Measurements from ENCODE around the gene NEUROD4. TPM values are rescaled to one million over a fixed set of nuclear protein-coding genes. Genes with fewer than 3 reads are reported as not detected.

NEUROD4 gene
- total RNA-seq, 2 experiments from 2014 or later = not detected

GRCh38 chr12:55068416-55069010 is 48.7 kb downstream of the NEUROD4 start:
- no peaks in the 10 kb centered on the region for H3K36me3 Mint-ChIP-seq (ENCODE audit: low read depth)
- ChIA-PET POLR2A (interaction anchor here (0.9 to 1.1 kb wide), 4 partner anchors 72 to 109 kb away, joined by 3 to 7 read pairs (median 4); partner anchors contain the start of gene TESPA1), CTCF (interaction anchor here (0.5 to 6.2 kb wide), 13 partner anchors 9 to 367 kb away, joined by 3 to 182 read pairs (median 4); partner anchors contain the start of genes MUCL1 and TESPA1)
- H3K4me1 Mint-ChIP-seq (ENCODE audit: low read depth) = peaks cover 9% of the 10 kb centered on the region
- Histone ChIP-seq H3K27ac (ENCODE audit: low read depth in 1 of 2, low read length in 2 of 2) (no peak overlapping the region), H3K9me3 (ENCODE audit: control insufficient read depth in 1 of 2, insufficient read depth in 1 of 2, low read length in 2 of 2) (no peaks in the 10 kb centered on the region), H3K36me3 (ENCODE audit: insufficient read depth, low read length) (no peaks in the 10 kb centered on the region), H3K27me3 (ENCODE audit: control insufficient read depth in 1 of 2, insufficient read depth in 2 of 2, low read length in 2 of 2) (no peaks in the 10 kb centered on the region), H3K4me1 (ENCODE audit: insufficient read depth, low read length) (no peaks in the 10 kb centered on the region), H3K4me3 (ENCODE audit: low read length) (no peak overlapping the region)
- peak in 6 of 14 experiments; percentile 6 to 69 (median 41) for DNase-seq
- no peaks in the 10 kb centered on the region for H3K27me3 Mint-ChIP-seq
- H3K9me3 Mint-ChIP-seq = no peaks in the 10 kb centered on the region
- peak; percentile 48 for ATAC-seq (ENCODE audit: poor library complexity)
- TF ChIP-seq CTCF (IDR thresholded peaks at IDR 0.05) = peak; percentile 72
- H3K4me3 Mint-ChIP-seq = no peak overlapping the region
- H3K27ac Mint-ChIP-seq = no peak overlapping the region
- intact Hi-C loops (cut with DNase I, micrococcal nuclease) = no loop called here

DNA sequence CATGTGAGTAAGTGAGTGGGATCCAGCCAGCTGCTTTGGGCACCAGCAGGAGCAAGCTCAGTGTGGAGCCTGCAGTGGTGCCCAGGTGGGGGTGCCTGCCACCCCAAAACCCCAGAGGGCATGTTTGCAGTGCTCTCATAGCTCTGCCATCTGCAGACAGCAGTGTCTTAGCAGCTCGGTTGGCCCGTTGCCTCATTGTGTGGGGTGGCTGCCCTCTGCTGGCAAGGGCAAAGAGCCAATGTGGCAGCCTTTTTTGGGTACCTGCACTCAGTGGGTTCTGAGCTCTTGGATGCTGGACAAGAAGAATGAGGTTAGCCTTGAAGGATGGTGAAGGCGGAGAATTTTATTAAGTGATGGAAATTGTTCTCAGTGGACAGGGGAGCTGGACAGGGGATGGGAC is 52.3 kb downstream of the NEUROD4 start:
- intact Hi-C loops (cut with DNase I, micrococcal nuclease) = loop anchor here (1.0 to 10.0 kb wide), 5 partner anchors 79 to 467 kb away; partner anchors contain the start of gene MUCL1 (in 2 of the 2)
- H3K27me3 ChIP-seq (ENCODE audit: control insufficient read depth in 1 of 2, insufficient read depth in 2 of 2, low read length in 2 of 2) = peaks cover 0 to 7% of the 10 kb centered on the region in 2 experiments
- H3K27me3 Mint-ChIP-seq = peaks cover 30% of the 10 kb centered on the region
- no peaks in the 10 kb centered on the region for H3K36me3 ChIP-seq (ENCODE audit: insufficient read depth, low read length)
- no peak overlapping the region for H3K27ac ChIP-seq (ENCODE audit: low read depth in 1 of 2, low read length in 2 of 2)
- H3K4me3 Mint-ChIP-seq = no peak overlapping the region
- H3K4me1 ChIP-seq (ENCODE audit: insufficient read depth, low read length) = no peaks in the 10 kb centered on the region
- H3K9me3 ChIP-seq (ENCODE audit: control insufficient read depth in 1 of 2, insufficient read depth in 1 of 2, low read length in 2 of 2) = no peaks in the 10 kb centered on the region
- peaks cover 9% of the 10 kb centered on the region for H3K4me1 Mint-ChIP-seq (ENCODE audit: low read depth)
- DNase-seq (peak; percentile 72 to 88 (median 78)), ATAC-seq (ENCODE audit: poor library complexity) (peak; percentile 93)
- H3K4me3 ChIP-seq (ENCODE audit: low read length) = no peak overlapping the region
- ChIA-PET POLR2A (interaction anchor here (0.5 to 3.8 kb wide), 12 partner anchors 73 to 370 kb away, joined by 3 to 54 read pairs (median 4); partner anchors contain the start of gene TESPA1), CTCF (interaction anchor here (0.5 to 6.2 kb wide), 31 partner anchors 8 to 1188 kb away, joined by 3 to 182 read pairs (median 5); partner anchors contain the start of genes MUCL1 and TESPA1)
- no peak overlapping the region for H3K27ac Mint-ChIP-seq
- H3K9me3 Mint-ChIP-seq = no peaks in the 10 kb centered on the region
- no peaks in the 10 kb centered on the region for H3K36me3 Mint-ChIP-seq (ENCODE audit: low read depth)
- TF ChIP-seq CTCF (IDR thresholded peaks at IDR 0.05) = peak; percentile 75

DNA sequence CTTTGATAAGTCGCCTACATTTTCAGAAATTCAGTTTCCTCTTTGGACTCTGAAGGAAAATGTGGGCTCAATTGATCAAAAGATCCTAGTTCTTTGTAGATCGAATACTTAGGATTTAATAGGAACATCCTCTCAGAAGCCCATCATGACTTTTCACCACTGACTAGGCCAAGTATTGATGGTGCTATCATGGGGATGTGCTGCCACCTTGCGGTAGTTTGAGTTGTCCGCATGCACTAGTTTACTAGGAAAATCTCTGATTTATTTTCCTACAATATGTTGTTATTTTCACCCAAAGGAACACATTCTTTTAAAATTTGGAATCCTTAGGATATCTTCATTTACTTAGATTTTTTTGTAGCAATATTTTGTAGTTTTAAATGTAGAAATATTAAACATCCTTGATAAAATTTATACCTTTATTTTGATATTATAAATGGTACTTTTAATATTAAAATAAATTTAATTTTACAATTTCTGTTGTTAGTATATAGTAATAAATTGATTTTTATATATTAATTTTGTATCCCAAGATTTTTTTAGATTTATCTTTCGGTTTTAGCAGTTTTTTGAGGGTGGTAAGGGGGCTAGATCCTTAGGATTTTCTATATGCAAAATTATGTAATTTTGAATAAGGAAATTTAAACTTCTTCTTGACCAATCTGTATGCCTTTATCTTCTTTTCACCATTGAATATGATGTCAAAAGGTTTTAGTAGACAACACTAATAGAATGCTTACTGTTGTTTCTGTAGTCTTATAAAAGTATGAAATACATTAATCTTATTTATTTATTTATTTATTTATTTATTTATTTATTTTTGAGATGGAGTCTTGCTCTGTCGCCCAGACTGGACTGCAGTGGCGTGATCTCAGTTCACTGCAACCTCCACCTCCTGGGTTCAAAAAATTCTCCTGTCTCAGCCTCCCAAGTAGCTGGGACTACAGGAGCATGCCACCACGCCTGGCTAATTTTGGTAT is 53.6 kb downstream of the NEUROD4 start:
- Mint-ChIP-seq H3K27me3 (peaks cover 40% of the 10 kb centered on the region), H3K36me3 (ENCODE audit: low read depth) (no peaks in the 10 kb centered on the region), H3K4me1 (ENCODE audit: low read depth) (peaks cover 9% of the 10 kb centered on the region), H3K27ac (no peak overlapping the region), H3K9me3 (no peaks in the 10 kb centered on the region), H3K4me3 (no peak overlapping the region)
- H3K9me3 ChIP-seq (ENCODE audit: control insufficient read depth in 1 of 2, insufficient read depth in 1 of 2, low read length in 2 of 2) = no peaks in the 10 kb centered on the region
- H3K4me1 ChIP-seq (ENCODE audit: insufficient read depth, low read length) = no peaks in the 10 kb centered on the region
- DNase-seq (peak; percentile 67 to 91 (median 76)), ATAC-seq (ENCODE audit: poor library complexity) (peak; percentile 49)
- H3K36me3 ChIP-seq (ENCODE audit: insufficient read depth, low read length) = no peaks in the 10 kb centered on the region
- H3K27me3 ChIP-seq (ENCODE audit: control insufficient read depth in 1 of 2, insufficient read depth in 2 of 2, low read length in 2 of 2) = peaks cover 0 to 14% of the 10 kb centered on the region in 2 experiments
- ChIA-PET POLR2A (interaction anchor here (3.8 kb wide), 1 partner anchor 81 kb away, joined by 54 read pairs; no protein-coding TSS in a partner anchor), CTCF (interaction anchor here (0.7 to 6.2 kb wide), 20 partner anchors 10 to 493 kb away, joined by 3 to 182 read pairs (median 6); partner anchors contain the start of genes MUCL1 and TESPA1)
- peak; percentile 92 for TF ChIP-seq CTCF (IDR thresholded peaks at IDR 0.05)
- intact Hi-C loops (cut with DNase I, micrococcal nuclease) = loop anchor here (1.0 to 10.0 kb wide), 5 partner anchors 80 to 469 kb away; no protein-coding TSS in a partner anchor
- no peak overlapping the region for H3K4me3 ChIP-seq (ENCODE audit: low read length)
- H3K27ac ChIP-seq (ENCODE audit: low read depth in 1 of 2, low read length in 2 of 2) = no peak overlapping the region

All from CD4-positive, alpha-beta T cell (primary cell).